NAMALWA (cell line): ENCODE data around the gene SLC5A1.

Experiments
- DNase-seq: peaks from one replicate; pipeline ENCODE4 v3.0.0-alpha.2; 2015; ENCODE audit warnings: low spot score

SLC5A1 gene

GRCh38 chr22:32050678-32051515 lies 7.8 kb downstream of the SLC5A1 start:
- DNase-seq = no peak

- DNase-seq = no peak
These were observed 9.2 kb downstream of the SLC5A1 start for GRCh38 chr22:32052244-32052643.

- no peak for DNase-seq
These were observed 10.1 kb downstream of the SLC5A1 start for GRCh38 chr22:32052936-32053791.

DNA sequence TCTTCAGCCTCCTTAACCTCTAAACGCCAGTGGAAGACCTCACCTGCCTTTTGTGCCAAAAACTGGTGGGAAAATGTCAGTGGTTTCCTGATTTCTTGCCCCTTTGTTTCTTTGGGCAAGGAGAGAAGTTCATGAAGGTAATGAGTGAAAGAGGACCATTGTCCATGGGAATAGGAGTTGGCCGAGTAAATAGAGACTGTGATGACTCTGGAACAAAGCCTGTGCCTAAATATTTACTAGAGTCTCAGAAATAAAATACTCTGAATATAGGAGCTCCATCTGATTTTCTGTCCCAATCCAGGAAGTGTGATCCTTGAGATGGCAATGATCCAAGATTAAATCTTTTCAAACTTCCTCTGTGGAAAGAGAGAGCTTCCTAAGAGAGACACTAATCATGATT lies 12.0 kb downstream of the SLC5A1 start:
- DNase-seq = no peak

DNA sequence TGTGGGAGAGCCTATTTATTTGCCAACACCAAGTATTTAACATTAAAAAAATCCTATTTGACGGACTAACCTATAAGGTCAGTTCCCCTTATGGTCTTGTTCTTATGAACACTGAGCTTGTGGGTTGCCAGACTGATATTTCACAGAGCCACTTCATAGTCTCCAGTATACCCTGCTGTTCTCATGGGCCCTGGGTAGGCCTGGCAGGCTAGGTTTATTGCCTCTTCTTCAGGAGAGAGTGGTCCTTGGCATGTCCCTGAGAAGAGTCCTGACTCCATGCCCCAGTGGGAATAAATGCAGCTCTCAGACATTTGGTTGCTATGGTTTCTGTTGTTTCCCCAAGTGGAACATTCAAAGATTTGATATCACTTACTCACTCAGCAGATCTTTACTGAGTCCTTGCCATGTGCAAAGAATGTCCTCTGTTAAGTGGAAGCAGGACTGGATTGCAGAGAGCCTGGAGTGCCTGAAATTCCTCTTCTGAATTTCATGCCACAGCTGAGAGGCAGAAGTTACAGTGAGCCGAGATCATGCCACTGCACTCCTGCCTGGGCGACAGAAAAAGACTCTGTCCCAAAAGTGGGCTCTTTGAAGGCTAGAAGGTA lies 15.7 kb downstream of the SLC5A1 start:
- no peak for DNase-seq

DNA sequence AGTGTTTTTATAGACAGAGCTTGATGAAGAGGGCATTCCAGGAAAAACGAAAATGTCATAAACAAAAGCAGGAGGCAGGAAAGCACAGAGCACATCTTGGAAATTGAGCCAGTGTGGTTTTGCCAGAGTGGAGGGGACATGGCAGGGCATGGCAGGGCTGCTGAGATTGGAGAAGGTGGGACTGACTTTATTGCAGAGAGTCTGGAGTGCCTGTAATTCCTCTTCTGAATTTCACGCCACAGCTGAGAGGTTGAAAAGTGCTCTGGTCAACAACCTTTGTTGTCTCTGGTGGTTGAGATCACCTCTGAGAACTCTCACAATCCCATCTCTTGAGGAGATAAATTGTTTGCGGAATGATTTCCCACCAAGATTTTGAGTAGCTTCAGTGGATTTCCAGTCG lies 16.4 kb downstream of the SLC5A1 start:
- DNase-seq = no peak

- DNase-seq = no peak
These were observed 20.6 kb downstream of the SLC5A1 start for GRCh38 chr22:32063701-32064100.

GRCh38 chr22:32066820-32067219 lies 23.8 kb downstream of the SLC5A1 start:
- DNase-seq = no peak

DNA sequence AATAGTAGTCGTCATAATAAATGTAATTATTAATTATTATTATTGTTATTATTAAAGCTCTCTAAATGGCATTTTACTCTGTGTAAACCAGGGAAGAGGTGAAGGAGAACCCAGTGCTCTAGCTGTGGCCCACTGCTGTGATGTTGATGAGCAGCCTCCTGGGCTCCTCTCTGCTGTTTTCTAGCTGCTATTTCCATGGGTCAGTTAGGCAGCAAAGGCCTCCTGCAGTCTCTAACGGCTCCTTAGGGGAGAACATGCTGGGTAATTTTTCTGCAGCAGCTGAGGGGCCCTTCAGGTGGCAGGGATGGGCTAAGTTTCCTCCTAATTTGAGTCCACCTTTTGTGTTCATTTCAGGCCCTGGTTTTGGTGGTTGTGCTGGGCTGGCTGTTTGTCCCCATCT lies 24.6 kb downstream of the SLC5A1 start:
- no peak for DNase-seq

- no peak for DNase-seq
These were observed 26.7 kb downstream of the SLC5A1 start for GRCh38 chr22:32069579-32070372.

- no peak for DNase-seq
These were observed 30.2 kb downstream of the SLC5A1 start for GRCh38 chr22:32073262-32073661.

GRCh38 chr22:32073823-32074380 lies 30.8 kb downstream of the SLC5A1 start:
- no peak for DNase-seq

DNA sequence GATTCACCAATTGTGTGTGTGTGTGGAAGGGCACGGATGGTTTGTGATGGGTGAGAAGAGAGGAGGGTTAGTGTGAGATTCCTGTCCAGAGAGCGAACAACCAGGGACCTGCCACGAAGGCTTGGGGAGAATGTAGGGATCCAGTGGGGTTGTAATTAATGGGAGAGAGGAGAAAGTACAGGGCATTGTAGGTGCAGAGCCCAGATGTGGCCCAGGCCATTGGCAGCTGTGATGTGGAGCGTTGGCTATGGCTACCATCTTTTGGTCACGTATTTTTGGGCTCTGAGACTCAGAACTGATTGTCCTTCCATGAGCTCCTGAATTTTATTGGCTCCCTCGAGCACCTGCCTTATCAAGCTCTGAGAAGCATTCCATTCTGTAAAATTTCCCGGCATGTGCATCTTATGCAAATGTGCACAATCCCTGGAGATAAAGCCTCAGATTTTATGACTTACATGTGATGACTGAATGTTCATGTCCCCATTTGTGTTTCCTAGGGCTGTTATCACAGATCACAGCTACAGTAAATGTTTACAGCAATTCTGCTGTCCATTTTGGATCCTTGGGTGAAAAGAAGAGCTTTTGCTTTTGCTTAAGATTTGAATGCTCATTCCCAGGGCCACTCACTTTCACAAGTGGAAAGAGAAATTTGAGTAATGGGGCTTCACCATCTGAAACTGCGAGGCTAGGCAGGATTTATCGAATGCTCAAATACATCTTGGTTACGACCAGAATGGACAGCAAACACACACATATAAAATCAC lies 33.1 kb downstream of the SLC5A1 start:
- no peak for DNase-seq

DNA sequence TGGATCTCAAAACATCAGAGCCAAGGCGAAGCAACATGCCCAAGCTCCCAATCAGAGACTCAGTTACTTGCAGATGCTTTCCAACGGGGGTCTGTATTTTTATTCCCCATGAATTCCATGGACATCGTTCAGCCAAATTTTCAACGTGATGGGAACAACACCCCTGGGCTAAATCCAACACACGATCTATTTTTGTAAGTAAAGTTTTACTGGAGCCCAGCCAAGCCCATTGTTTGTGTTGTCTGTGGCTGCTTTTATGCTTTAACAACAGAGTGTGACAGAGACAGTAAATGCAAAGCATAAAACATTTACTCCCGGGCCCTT lies 33.7 kb downstream of the SLC5A1 start:
- no peak for DNase-seq

- no peak for DNase-seq
These were observed 34.1 kb downstream of the SLC5A1 start for GRCh38 chr22:32077151-32077550.

DNA sequence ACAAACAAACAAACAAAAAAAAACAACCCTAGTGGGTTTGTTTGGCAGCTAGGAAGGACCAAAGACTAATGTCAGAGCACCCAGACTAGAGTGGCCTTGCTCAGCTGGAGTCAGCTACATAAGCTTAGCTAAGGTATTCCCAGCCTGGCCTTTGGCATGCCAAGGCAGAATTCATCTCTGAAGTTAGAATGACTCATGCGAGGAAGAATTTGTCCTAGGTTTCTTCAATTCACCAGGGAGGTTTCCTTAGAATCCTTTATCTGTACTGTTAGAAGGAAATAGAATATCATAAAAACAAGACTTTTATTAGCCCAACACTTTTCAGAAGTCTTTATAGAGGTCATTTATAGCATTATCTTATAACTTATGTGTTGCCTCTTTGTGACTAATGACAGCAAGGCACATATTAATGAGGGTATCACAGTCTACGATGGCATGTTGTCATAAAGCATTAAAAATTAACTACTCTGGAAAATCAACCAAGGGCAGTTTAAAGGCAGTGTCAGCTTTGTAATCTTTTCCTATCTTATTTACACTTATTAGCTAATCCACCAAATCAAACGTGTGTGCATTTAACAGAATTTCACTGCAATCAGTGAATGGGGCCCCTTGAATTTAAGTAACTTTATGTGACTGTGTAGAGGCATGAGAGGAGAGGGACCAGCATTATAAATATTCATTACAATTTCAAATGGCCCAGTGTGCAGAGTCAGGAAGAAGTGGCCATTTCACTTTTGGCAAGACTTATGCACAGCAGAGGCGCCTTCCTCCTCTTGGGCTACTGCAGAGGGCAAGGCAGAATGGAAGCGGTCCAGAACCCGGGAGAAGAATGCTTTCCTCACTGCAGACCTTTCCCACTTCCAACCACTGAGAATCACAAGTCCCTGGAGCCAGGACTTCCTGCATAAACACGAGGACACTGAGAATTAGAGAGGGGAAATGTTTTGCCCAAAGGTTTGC lies 36.3 kb downstream of the SLC5A1 start:
- DNase-seq = no peak

DNA sequence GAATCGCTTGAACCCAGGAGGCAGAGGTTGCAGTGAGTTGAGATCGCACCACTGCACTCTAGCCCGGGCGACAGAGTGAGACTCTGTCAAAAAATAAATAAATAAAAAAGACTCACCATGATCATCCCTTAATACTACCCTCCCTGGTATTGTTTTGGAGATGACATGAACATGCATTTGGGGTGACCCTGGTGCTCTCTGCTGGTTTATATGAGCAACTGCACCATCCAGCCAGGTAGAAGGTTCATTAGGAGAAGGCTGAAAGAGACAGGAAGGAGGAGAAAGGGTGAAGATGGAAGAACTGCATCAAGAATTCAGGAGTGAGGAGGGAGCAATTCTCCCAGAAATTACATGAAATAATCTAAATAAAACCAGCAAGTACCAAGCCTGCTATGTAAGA lies 37.8 kb downstream of the SLC5A1 start:
- DNase-seq = peak; percentile 73

GRCh38 chr22:32082331-32082730 lies 39.3 kb downstream of the SLC5A1 start:
- DNase-seq = no peak

GRCh38 chr22:32083000-32083399 lies 39.9 kb downstream of the SLC5A1 start:
- no peak for DNase-seq

DNA sequence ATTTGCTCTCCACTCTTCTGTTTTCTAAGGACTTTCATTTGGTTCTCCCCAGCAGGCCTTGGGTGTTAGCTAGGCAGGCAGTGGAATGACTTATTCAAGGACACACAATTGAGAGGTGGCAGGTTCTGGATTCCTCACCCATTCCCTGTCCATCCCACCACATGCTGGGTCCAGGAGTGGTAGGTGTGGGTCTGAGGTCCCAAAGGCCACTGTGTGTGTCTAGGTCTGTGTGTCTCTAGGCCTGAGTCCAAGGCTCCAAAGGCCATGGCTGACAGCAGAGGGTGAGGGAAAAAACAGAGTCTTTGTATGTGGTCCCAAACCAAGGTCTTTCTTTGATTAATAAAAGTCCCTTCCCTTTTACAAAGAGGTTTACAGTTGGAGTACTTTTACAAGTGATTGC lies 40.8 kb downstream of the SLC5A1 start:
- DNase-seq = no peak
